VCaP (cell line): Measurements from ENCODE around the gene GRIN2A.

ENCODE experiments used
- H3K27ac ChIP-seq: fragments of 450-650 bp; 2 replicates; pipeline ENCODE4 v1.5.1; 2017
- CTCF ChIP-seq: fragments of 450-650 bp; conservative IDR thresholded peaks from 2 replicates; pipeline ENCODE4 v1.5.1; 2017; ENCODE audit warnings: mild to moderate bottlenecking, moderate library complexity

Gene GRIN2A

GRCh38 chr16:9969580-9969979 is 212.6 kb downstream of the GRIN2A start:
- no peak for TF ChIP-seq CTCF
- H3K27ac ChIP-seq = no peak overlapping the region

GRCh38 chr16:9966569-9967157 is 215.6 kb downstream of the GRIN2A start:
- TF ChIP-seq CTCF = no peak

GRCh38 chr16:9965079-9965478 is 217.1 kb downstream of the GRIN2A start:
- H3K27ac ChIP-seq = no peak overlapping the region
- no peak for TF ChIP-seq CTCF

More at GRCh38 chr16:9966569-9967157, 215.6 kb downstream of the GRIN2A start:
- H3K27ac ChIP-seq = no peak overlapping the region

DNA sequence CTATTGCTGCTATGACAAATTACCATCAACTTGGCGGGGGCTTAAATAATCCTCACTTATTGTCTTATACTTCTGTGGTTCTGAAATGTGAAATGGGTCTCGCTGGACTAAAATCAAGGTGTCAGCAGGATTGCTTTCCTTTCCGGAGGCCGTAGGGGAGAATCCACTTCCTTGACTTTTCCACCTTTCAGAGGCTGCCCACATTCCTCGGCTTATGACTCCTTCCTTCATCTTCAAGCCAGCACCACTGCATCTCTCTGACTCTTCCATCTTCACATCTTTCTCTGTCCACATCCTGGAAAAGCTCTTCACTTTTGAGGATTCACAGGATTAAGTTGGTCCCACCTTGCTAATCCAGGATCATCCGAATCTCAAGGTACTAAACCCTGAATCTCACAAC is 217.8 kb downstream of the GRIN2A start:
- TF ChIP-seq CTCF = no peak

DNA sequence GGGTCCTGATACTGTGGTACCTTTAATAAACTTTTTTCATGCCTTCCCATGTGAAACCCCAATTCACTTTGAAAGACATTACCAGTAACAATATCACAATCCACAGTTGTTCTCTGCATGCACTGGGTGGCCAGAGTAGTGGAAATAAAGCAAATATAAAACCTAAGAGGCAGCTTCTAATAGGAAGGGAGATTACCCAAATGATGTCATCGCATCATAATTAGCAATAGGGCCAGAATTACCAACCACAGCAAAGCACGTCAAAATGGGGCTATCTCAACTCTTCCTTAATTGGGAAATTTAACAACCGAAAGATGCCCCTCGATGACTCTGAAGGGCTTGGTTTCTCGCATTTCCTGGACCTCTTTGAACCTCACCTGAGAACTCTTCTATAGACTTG is 224.8 kb downstream of the GRIN2A start:
- H3K27ac ChIP-seq = no peak overlapping the region
- no peak for TF ChIP-seq CTCF

More for the DNA sequence above, 217.8 kb downstream of the GRIN2A start:
- no peak overlapping the region for H3K27ac ChIP-seq

GRCh38 chr16:9957002-9957401 is 225.2 kb downstream of the GRIN2A start:
- no peak for TF ChIP-seq CTCF
- H3K27ac ChIP-seq = no peak overlapping the region

DNA sequence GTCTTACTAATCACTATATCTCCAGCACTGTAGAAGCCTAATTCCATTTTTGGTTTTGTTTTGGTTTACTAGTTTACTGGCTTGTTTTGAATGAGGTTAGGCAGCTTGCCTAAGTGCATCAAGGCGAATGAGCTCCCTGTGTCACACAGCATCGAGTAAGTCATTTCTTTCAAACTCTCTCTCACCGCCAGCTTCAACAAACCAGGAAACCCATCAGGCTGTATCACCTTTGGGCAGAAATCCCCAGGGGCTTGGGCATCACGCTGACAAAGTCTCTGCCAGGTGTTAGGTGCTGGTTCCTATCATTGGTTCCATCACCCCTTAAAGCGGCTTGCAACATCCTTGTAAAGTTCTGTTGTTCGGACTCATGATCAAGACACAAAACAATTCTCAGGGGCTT is 226.6 kb downstream of the GRIN2A start:
- no peak overlapping the region for H3K27ac ChIP-seq
- TF ChIP-seq CTCF = no peak
